ENCODE results near the gene ATAT1. TPM values are rescaled to one million over a fixed set of nuclear protein-coding genes. Genes with fewer than 3 reads are reported as not detected.

ATAT1 gene
- total and polyA plus RNA-seq, 9 of the 15 experiments (the other 6 are each of a cell fraction or from before 2014, with no cell fraction given): 0.65 to 5.8 (median 1.6) TPM

- no peak for TF ChIP-seq SMARCC2 (IDR thresholded peaks at IDR 0.05; ENCODE audit: low read depth)
- TF ChIP-seq TCF7 (IDR thresholded peaks at IDR 0.05; ENCODE audit: borderline replicate concordance): no peak; the same call in 1 of the 2 replicates
- TF ChIP-seq BDP1 (IDR thresholded peaks at IDR 0.05; ENCODE audit: insufficient read depth, insufficient read length): no peak
- TF ChIP-seq RBM14 (IDR thresholded peaks at IDR 0.05; ENCODE audit: borderline replicate concordance, insufficient read depth, low read depth, low read length): no peak
- no peak for TF ChIP-seq TCF15 (CRISPR knock-in tag; IDR thresholded peaks at IDR 0.05)
- TF ChIP-seq HES1 (IDR thresholded peaks at IDR 0.05; ENCODE audit: low read depth): no peak
- TF ChIP-seq HNRNPLL (IDR thresholded peaks at IDR 0.05; ENCODE audit: low read depth, low read length, poor library complexity, severe bottlenecking): no peak
- TF ChIP-seq POLR2H (tag; IDR thresholded peaks at IDR 0.05; ENCODE audit: low read depth): no peak
- peak in 1 of 2 experiments; percentile 7 for TF ChIP-seq E2F6 (IDR thresholded peaks at IDR 0.05; ENCODE audit: borderline replicate concordance in 1 of 2, extremely low read depth in 1 of 2, insufficient read depth in 1 of 2, insufficient read length in 1 of 2, low read depth in 1 of 2, low read length in 1 of 2, poor library complexity in 1 of 2, severe bottlenecking in 1 of 2)
- TF ChIP-seq ZC3H4 (CRISPR knock-in tag; IDR thresholded peaks at IDR 0.05; ENCODE audit: borderline replicate concordance): no peak
- TF ChIP-seq KLF1 (tag; IDR thresholded peaks at IDR 0.05): no peak
- no peak for TF ChIP-seq TCFL5 (CRISPR knock-in tag; conservative IDR thresholded peaks at IDR 0.05)
- TF ChIP-seq ZBTB9 (CRISPR knock-in tag; IDR thresholded peaks at IDR 0.05): no peak
- TF ChIP-seq PRMT5 (CRISPR knock-in tag; IDR thresholded peaks at IDR 0.05): no peak
- TF ChIP-seq HDGF (IDR thresholded peaks at IDR 0.05): no peak
- no peak for TF ChIP-seq ZNF146 (CRISPR knock-in tag; IDR thresholded peaks at IDR 0.05; ENCODE audit: unreplicated experiment)
- no peak for TF ChIP-seq ZNF133 (CRISPR knock-in tag; IDR thresholded peaks at IDR 0.05)
- no peak for TF ChIP-seq SRF (CRISPR knock-in tag; IDR thresholded peaks at IDR 0.05)
- TF ChIP-seq ZKSCAN8 (CRISPR knock-in tag; IDR thresholded peaks at IDR 0.05): no peak
- TF ChIP-seq MCM3 (IDR thresholded peaks at IDR 0.05): no peak
- 0 out of 2 replicates have a peak, but pooled peaks have one; percentile 2 for TF ChIP-seq FOXP4 (CRISPR knock-in tag; IDR thresholded peaks at IDR 0.05; ENCODE audit: borderline replicate concordance)
- TF ChIP-seq ZNF175 (CRISPR knock-in tag; IDR thresholded peaks at IDR 0.05; ENCODE audit: low read depth): 0 out of 2 replicates have a peak, but pooled peaks have one; percentile 41
Measured at GRCh38 chr6:30687659-30688431, 61.2 kb downstream of the ATAT1 start (continued).

All from K562 (cell line).